SK-N-MC (cell line): Measurements from ENCODE around the gene PCNX3.
"Not testable (repeated sequence)": the region's sequence is repeated elsewhere in the genome, so short reads cannot be mapped to it uniquely, and the experiment has no call there.

Source experiments
- DNase-seq: peaks from one replicate; pipeline ENCODE4 v3.0.0-alpha.2; 2011; ENCODE audit warnings: low read depth, low spot score
- H3K27ac ChIP-seq: fragments of 200-600 bp; sonication (generic); 2 replicates; pipeline ENCODE4 v1.5.1; 2016; ENCODE audit warnings: mixed run types
- H3K36me3 ChIP-seq: fragments of 200-600 bp; sonication (generic); 2 replicates; pipeline ENCODE4 v1.6.1; 2017; ENCODE audit warnings: antibody characterized with exemption, low read length, mixed read lengths; ENCODE audit not compliant: insufficient read depth
- H3K4me3 ChIP-seq: fragments of 200-600 bp; sonication (generic); 2 replicates; pipeline ENCODE4 v1.5.1; 2016
- H3K9ac ChIP-seq: fragments of 200-600 bp; sonication (generic); 2 replicates; pipeline ENCODE4 v1.8.0; 2017; ENCODE audit warnings: mixed run types, mixed read lengths; ENCODE audit not compliant: insufficient read length
- H3K9me3 ChIP-seq: fragments of 200-600 bp; sonication (generic); 2 replicates; pipeline ENCODE4 v1.6.1; 2017; ENCODE audit warnings: low read depth, mild to moderate bottlenecking, antibody characterized with exemption, low read length, moderate library complexity, mixed read lengths
- EZH2 ChIP-seq: fragments of 200-600 bp; sonication (generic); IDR thresholded peaks from one replicate; pipeline ENCODE4 v1.6.1; 2017; ENCODE audit warnings: antibody characterized with exemption
- FOXP2 ChIP-seq: optimal IDR thresholded peaks from 2 replicates; pipeline ENCODE3; 2011; ENCODE audit warnings: mild to moderate bottlenecking, moderate library complexity; ENCODE audit not compliant: insufficient read depth; ENCODE audit errors: extremely low read length, control extremely low read depth
- POLR2AphosphoS5 ChIP-seq: IDR thresholded peaks from 2 replicates; pipeline ENCODE4 v1.6.1; 2012; ENCODE audit warnings: mild to moderate bottlenecking, low read depth, low read length, borderline replicate concordance

The PCNX3 gene

GRCh38 chr11:65637032-65637557, 21.5 kb downstream of the PCNX3 start:
- no peak overlapping the region for H3K9ac ChIP-seq
- H3K4me3 ChIP-seq: no peak overlapping the region
- no peak overlapping the region for H3K27ac ChIP-seq

GRCh38 chr11:65637794-65638419, 22.3 kb downstream of the PCNX3 start, which contains the start of gene SIPA1:
Gene SIPA1 (plus strand): TSS chr11:65638101. CDS start chr11:65640922, 2,821 bp downstream.
- DNase-seq: no peak
- Histone ChIP-seq H3K9ac (peak within 1 kb of the TSS; percentile 75), H3K9me3 (no peaks in the 10 kb centered on the region), H3K4me3 (peak within 1 kb of the TSS; percentile 95), H3K36me3 (peaks cover 8% of the 10 kb centered on the region; the same call in 1 of the 2 replicates), H3K27ac (peak within 1 kb of the TSS; percentile 64; the same call in 1 of the 2 replicates)
- TF ChIP-seq FOXP2 (no peak), EZH2 (no peak), POLR2AphosphoS5 (no peak; the same call in 1 of the 2 replicates)

More at GRCh38 chr11:65637032-65637557, 21.5 kb downstream of the PCNX3 start:
- TF ChIP-seq EZH2 (no peak), FOXP2 (no peak), POLR2AphosphoS5 (no peak)
- no peaks in the 10 kb centered on the region for H3K9me3 ChIP-seq
- peaks cover 8% of the 10 kb centered on the region; the same call in 1 of the 2 replicates for H3K36me3 ChIP-seq
- no peak for DNase-seq

- H3K9me3 ChIP-seq, H3K27ac ChIP-seq, H3K9ac ChIP-seq, DNase-seq, H3K36me3 ChIP-seq, H3K4me3 ChIP-seq: not testable (repeated sequence)
Measured at GRCh38 chr11:65639228-65639597, 23.6 kb downstream of the PCNX3 start.

GRCh38 chr11:65639623-65640482, 24.3 kb downstream of the PCNX3 start:
- Histone ChIP-seq H3K9ac (no peak overlapping the region), H3K27ac (no peak overlapping the region), H3K36me3 (peaks cover 8% of the 10 kb centered on the region; the same call in 1 of the 2 replicates), H3K4me3 (no peak overlapping the region), H3K9me3 (no peaks in the 10 kb centered on the region)
- no peak for DNase-seq
- TF ChIP-seq POLR2AphosphoS5 (no peak), FOXP2 (no peak), EZH2 (no peak)

- no peak overlapping the region for H3K9ac ChIP-seq
- TF ChIP-seq FOXP2 (no peak), EZH2 (no peak), POLR2AphosphoS5 (no peak)
- no peak overlapping the region for H3K4me3 ChIP-seq
- no peak overlapping the region for H3K27ac ChIP-seq
- peaks cover 4% of the 10 kb centered on the region; the same call in 1 of the 2 replicates for H3K36me3 ChIP-seq
- H3K9me3 ChIP-seq: no peaks in the 10 kb centered on the region
- DNase-seq: no peak
Measured at GRCh38 chr11:65640483-65641296, 25.1 kb downstream of the PCNX3 start.

GRCh38 chr11:65641297-65642013, 25.9 kb downstream of the PCNX3 start:
- no peak for DNase-seq
- H3K4me3 ChIP-seq: no peak overlapping the region
- H3K9ac ChIP-seq: no peak overlapping the region
- no peaks in the 10 kb centered on the region; the same call in 1 of the 2 replicates for H3K36me3 ChIP-seq
- no peak overlapping the region for H3K27ac ChIP-seq
- TF ChIP-seq EZH2 (no peak), FOXP2 (no peak), POLR2AphosphoS5 (no peak)
- no peaks in the 10 kb centered on the region for H3K9me3 ChIP-seq

- TF ChIP-seq FOXP2: no peak
- no peak for TF ChIP-seq POLR2AphosphoS5
- no peak for TF ChIP-seq EZH2
- no peak overlapping the region for H3K27ac ChIP-seq
- no peaks in the 10 kb centered on the region for H3K9me3 ChIP-seq
- H3K4me3 ChIP-seq: no peak overlapping the region
- no peak overlapping the region for H3K9ac ChIP-seq
- H3K36me3 ChIP-seq: no peaks in the 10 kb centered on the region
- DNase-seq: no peak
Measured at GRCh38 chr11:65642014-65642671, 26.6 kb downstream of the PCNX3 start.
